WERI-Rb-1 (cell line): ENCODE data around the gene GFRA1.

Experiments used
- DNase-seq: peaks from one replicate; pipeline ENCODE4 v3.0.0-alpha.2; 2020
- H3K27ac ChIP-seq: fragments of 250-450 bp; sonication (Bioruptor Pico); 2 replicates; pipeline ENCODE4 v1.5.1; 2020; ENCODE audit warnings: mild to moderate bottlenecking, moderate library complexity
- H3K27me3 ChIP-seq: fragments of 250-450 bp; sonication (Bioruptor Pico); 2 replicates; pipeline ENCODE4 v1.5.1; 2021; ENCODE audit warnings: mild to moderate bottlenecking, low read depth, moderate library complexity; ENCODE audit not compliant: insufficient read depth, severe bottlenecking
- H3K36me3 ChIP-seq: fragments of 250-450 bp; sonication (Bioruptor Pico); 2 replicates; pipeline ENCODE4 v1.5.1; 2020; ENCODE audit warnings: mild to moderate bottlenecking, moderate library complexity
- H3K4me3 ChIP-seq: 2 replicates; pipeline ENCODE4 v1.5.1; 2011; ENCODE audit warnings: low read depth, mild to moderate bottlenecking, control low read depth, low read length
- H3K9me3 ChIP-seq: fragments of 250-450 bp; sonication (Bioruptor Pico); 2 replicates; pipeline ENCODE4 v1.5.1; 2021; ENCODE audit warnings: mild to moderate bottlenecking, moderate library complexity; ENCODE audit not compliant: severe bottlenecking
- TF ChIP-seq, protein P1 (sequence below): IDR thresholded peaks from 2 replicates; pipeline ENCODE4 v1.5.1; 2011; ENCODE audit warnings: low read depth, mild to moderate bottlenecking, control low read depth, inconsistent platforms, low read length

The GFRA1 gene

DNA sequence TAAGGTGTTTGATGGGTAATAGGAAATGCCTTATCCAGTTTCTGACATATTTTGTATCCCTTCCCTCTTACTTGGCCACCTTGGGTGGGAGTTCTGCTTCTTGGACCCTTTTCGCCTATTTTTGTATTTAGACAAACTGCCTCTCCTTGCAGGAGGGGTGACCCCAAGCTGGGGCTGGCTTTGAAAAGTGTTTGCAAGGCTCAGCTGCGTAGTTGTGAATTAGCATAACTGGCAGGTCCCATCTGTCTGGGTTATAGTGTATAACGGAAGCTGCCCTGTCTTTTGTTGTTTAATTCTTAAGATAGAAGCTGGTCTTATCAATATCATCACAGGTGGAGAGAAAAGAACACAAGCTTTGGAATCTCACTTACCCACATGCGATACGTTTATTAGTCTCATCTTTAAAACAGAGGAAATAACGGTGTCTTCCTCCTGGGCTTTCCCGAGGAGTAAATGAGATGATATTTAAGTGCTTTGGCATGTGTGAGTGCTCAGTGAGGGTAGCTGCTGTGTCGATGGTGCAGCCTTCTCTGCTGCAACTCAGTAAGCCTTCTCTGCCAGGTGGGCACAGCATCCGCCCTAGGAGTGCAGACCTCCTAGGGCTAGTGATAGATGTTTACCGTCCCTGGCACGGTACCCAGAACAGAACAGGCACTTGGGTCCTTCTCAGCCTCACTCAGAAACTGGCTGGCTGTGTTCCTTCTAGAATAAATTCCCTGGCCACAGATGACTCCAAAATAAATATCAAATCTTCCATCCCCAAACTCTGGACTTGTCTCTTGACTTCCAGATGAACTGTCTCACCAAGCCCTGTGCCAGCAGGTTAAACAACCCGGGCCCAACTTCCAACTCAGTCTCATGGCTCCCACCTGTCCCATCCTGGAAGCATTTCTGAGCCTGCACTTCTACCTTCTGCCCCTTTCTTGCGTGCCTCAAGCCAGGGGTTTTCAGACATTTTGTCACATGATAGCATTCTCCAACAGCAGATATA lies 227.3 kb downstream of the GFRA1 start:
- Histone ChIP-seq H3K36me3 (no peaks in the 10 kb centered on the region), H3K4me3 (no peak overlapping the region), H3K9me3 (no peaks in the 10 kb centered on the region), H3K27me3 (no peaks in the 10 kb centered on the region), H3K27ac (no peak overlapping the region)
- DNase-seq: no peak
- TF ChIP-seq, protein P1, sequence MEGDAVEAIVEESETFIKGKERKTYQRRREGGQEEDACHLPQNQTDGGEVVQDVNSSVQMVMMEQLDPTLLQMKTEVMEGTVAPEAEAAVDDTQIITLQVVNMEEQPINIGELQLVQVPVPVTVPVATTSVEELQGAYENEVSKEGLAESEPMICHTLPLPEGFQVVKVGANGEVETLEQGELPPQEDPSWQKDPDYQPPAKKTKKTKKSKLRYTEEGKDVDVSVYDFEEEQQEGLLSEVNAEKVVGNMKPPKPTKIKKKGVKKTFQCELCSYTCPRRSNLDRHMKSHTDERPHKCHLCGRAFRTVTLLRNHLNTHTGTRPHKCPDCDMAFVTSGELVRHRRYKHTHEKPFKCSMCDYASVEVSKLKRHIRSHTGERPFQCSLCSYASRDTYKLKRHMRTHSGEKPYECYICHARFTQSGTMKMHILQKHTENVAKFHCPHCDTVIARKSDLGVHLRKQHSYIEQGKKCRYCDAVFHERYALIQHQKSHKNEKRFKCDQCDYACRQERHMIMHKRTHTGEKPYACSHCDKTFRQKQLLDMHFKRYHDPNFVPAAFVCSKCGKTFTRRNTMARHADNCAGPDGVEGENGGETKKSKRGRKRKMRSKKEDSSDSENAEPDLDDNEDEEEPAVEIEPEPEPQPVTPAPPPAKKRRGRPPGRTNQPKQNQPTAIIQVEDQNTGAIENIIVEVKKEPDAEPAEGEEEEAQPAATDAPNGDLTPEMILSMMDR: no peak

GRCh38 chr10:116044801-116045248 lies 228.2 kb downstream of the GFRA1 start:
- H3K27me3 ChIP-seq: no peaks in the 10 kb centered on the region
- TF ChIP-seq, protein P1: no peak
- H3K36me3 ChIP-seq: no peaks in the 10 kb centered on the region
- no peak overlapping the region for H3K4me3 ChIP-seq
- H3K9me3 ChIP-seq: no peaks in the 10 kb centered on the region
- H3K27ac ChIP-seq: no peak overlapping the region
- no peak for DNase-seq

DNA sequence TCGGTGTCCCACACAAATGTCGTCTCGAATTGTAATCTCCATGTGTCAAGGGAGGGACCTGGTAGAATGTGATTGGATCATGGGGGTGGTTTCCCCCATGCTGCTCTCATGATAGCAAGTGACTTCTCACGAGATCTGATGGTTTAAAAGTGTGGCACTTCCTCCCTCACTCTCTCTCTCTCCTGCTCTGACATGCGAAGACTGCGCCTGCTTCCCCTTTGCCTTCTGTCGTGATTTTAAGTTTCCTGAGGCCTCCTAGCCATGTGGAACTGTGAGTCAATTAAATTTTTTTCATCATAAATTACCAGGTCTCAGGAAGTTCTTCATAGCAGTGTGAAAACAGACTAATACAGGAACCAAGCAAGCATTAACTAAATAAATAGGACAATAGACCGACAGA lies 229.1 kb downstream of the GFRA1 start:
- no peak overlapping the region for H3K27ac ChIP-seq
- no peak overlapping the region for H3K4me3 ChIP-seq
- no peaks in the 10 kb centered on the region for H3K27me3 ChIP-seq
- no peaks in the 10 kb centered on the region for H3K36me3 ChIP-seq
- TF ChIP-seq, protein P1: no peak
- DNase-seq: no peak
- no peaks in the 10 kb centered on the region for H3K9me3 ChIP-seq

- Histone ChIP-seq H3K27ac (no peak overlapping the region), H3K9me3 (no peaks in the 10 kb centered on the region), H3K4me3 (no peak overlapping the region), H3K27me3 (no peaks in the 10 kb centered on the region), H3K36me3 (no peaks in the 10 kb centered on the region)
- DNase-seq: no peak
- TF ChIP-seq, protein P1: no peak
Observed at GRCh38 chr10:116043304-116043703, 229.7 kb downstream of the GFRA1 start.

GRCh38 chr10:116041948-116042347 lies 231.1 kb downstream of the GFRA1 start:
- Histone ChIP-seq H3K9me3 (no peaks in the 10 kb centered on the region), H3K27ac (no peak overlapping the region), H3K36me3 (no peaks in the 10 kb centered on the region), H3K27me3 (no peaks in the 10 kb centered on the region), H3K4me3 (no peak overlapping the region)
- TF ChIP-seq, protein P1: no peak
- DNase-seq: no peak
